ENCODE measurements around the gene TRMU.
"Not testable (repeated sequence)": the region's sequence is repeated elsewhere in the genome, so short reads cannot be mapped to it uniquely, and the experiment has no call there.

Gene TRMU

DNA sequence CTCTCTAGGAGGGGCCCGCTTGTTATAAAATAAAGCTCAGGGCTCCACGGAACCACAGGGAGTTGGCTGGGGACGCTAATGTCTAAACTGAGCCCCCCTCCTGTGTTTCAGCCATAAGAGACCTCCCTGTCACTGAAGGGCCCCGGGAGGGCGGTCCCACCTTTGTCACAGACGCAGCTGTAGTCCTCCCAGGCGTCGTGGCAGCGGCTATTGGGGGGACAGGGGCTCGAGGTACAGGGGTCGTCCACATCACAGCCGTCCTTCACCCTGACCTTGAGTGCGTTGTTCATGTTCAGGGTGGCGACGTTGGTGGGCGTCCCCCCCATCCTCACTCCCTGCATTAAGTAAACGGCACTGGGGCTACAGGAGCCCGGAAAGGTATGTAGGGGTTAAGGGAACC lies 62.0 kb downstream of the TRMU start:
- in situ Hi-C loops (cut with HindIII; ENCODE audit: low sequenced_read_pairs), result no loop called here
- TF ChIP-seq, protein P1, sequence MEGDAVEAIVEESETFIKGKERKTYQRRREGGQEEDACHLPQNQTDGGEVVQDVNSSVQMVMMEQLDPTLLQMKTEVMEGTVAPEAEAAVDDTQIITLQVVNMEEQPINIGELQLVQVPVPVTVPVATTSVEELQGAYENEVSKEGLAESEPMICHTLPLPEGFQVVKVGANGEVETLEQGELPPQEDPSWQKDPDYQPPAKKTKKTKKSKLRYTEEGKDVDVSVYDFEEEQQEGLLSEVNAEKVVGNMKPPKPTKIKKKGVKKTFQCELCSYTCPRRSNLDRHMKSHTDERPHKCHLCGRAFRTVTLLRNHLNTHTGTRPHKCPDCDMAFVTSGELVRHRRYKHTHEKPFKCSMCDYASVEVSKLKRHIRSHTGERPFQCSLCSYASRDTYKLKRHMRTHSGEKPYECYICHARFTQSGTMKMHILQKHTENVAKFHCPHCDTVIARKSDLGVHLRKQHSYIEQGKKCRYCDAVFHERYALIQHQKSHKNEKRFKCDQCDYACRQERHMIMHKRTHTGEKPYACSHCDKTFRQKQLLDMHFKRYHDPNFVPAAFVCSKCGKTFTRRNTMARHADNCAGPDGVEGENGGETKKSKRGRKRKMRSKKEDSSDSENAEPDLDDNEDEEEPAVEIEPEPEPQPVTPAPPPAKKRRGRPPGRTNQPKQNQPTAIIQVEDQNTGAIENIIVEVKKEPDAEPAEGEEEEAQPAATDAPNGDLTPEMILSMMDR (IDR thresholded peaks at IDR 0.05; ENCODE audit: low read depth, low read length), result no peak

DNA sequence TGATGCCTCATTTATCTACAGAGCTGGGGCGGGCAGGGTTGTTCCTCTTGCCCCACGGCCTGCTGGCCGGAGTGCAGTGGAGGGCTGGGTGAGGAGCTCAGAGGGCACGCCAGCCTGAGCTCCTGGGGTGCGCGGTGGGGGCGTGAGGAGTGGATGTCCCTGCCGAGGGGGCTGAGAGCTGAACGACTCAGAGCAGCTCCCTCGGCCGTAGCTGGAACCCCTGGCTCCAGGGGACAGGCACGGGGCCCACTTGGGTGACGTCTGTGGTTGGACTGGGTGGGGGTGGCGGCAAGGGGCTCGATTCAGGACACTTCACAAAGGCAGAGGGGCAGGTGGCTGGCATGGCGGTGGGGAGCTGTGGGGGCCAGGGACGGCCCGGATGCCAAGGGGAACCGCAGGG lies 62.4 kb downstream of the TRMU start:
- in situ Hi-C loops (cut with HindIII; ENCODE audit: low sequenced_read_pairs), result no loop called here
- TF ChIP-seq, protein P1 (IDR thresholded peaks at IDR 0.05; ENCODE audit: low read depth, low read length), result no peak
- no peak overlapping the region for H3K4me3 ChIP-seq (ENCODE audit: low read depth, low read length)
- DNase-seq (ENCODE audit: low read depth, low spot score), result no peak

More for the DNA sequence above, 62.0 kb downstream of the TRMU start:
- no peak overlapping the region for H3K4me3 ChIP-seq (ENCODE audit: low read depth, low read length)
- no peak for DNase-seq (ENCODE audit: low read depth, low spot score)

DNA sequence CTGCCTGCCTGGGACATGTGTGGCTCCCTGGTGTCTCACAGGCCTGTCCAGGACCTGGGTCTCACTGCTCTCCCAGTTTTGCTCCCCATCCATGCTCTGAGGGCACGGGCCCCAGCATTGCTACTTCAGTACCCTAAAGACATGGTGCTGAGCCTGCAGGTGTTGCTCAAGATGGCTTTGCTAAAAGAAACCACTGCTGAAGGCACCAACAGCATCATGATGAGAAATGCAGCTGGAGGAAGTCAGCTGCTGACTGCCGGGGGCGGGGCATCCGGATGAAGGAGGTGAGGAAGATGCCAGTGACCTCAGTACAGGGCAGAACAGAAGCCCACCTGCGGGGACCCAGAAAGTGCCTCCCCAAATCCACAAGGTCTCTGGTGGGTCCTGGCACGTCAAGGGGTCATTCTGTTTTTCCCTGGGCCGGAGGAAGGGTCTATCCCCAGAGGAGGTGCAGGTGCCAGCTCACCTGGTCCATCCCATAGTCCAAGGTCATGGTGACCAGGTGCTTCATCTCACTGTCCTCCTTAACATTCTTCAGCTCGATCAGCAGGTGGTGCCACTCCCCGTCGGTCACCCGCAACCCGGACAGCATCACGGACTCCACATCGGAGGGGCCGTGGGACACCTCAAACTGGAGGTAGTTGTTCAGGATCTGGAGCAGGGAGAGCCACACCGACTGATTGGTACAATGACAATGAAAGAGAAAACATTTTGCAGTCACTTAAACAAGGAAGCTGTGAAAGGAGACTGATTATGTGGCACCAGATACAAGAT lies 63.9 kb downstream of the TRMU start:
- in situ Hi-C loops (cut with HindIII; ENCODE audit: low sequenced_read_pairs), result no loop called here
- DNase-seq (ENCODE audit: low read depth, low spot score), result no peak
- H3K4me3 ChIP-seq (ENCODE audit: low read depth, low read length), result no peak overlapping the region
- TF ChIP-seq, protein P1 (IDR thresholded peaks at IDR 0.05; ENCODE audit: low read depth, low read length), result no peak

DNA sequence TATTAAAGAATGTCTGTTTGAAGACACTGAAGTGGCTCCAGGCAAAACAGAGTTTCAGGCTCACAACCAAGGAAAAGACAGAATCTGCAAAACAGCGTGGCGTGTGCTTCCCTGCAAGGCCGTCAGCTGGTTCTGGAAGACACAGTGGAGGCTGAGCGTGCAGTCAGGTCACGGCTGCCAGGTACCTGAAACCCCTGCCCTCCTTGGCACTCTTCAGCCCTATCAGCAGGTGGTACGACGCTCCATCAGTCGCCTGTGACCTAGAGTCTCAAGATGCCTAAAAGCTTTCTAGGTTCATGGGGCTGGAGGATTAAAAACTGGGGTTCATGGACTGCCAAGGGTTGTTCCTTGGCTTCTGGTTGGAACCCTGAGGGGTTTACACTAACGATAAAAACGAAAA lies 65.9 kb downstream of the TRMU start:
- H3K4me3 ChIP-seq (ENCODE audit: low read depth, low read length), result no peak overlapping the region
- TF ChIP-seq, protein P1 (IDR thresholded peaks at IDR 0.05; ENCODE audit: low read depth, low read length), result no peak
- no peak for DNase-seq (ENCODE audit: low read depth, low spot score)
- in situ Hi-C loops (cut with HindIII; ENCODE audit: low sequenced_read_pairs), result no loop called here

DNA sequence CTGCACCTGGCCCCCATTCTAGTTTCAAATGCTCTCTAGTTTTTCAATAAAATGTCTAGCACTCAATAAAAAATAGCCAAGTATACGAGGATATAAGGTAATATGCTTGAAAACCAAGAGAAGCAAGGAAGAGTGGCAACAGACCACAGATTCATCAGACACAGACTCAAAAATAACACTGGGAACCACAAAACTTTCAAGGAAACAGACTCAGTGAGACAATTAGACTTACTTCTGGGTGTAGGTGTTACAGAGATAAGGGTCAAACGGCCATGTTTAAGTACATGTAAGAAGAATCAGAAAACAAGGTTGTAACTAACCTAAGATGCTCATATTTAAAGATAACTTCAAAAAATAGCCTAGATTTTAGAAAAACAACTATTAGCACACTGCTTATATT lies 67.0 kb downstream of the TRMU start:
- no peak overlapping the region for H3K4me3 ChIP-seq (ENCODE audit: low read depth, low read length)
- no peak for DNase-seq (ENCODE audit: low read depth, low spot score)
- TF ChIP-seq, protein P1 (IDR thresholded peaks at IDR 0.05; ENCODE audit: low read depth, low read length), result no peak
- in situ Hi-C loops (cut with HindIII; ENCODE audit: low sequenced_read_pairs), result no loop called here

DNA sequence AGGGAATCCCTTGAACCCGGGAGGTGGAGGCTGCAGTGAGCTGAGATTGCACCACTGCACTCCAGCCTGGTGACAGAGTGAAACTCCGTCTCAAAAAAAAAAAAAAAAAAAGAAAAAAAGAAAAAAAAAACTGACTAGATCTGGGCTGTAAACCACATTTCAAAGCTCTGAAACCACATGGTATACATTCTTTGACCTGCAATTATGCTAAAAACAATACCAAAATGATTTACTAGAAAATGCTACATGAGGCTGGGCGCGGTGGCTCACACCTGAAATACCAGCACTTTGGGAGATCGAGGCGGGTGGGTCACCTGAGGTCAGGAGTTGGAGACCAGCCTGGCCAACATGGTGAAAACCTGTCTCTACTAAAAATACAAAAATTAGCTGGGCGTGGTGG lies 68.4 kb downstream of the TRMU start:
- H3K4me3 ChIP-seq (ENCODE audit: low read depth, low read length); in situ Hi-C loops (cut with HindIII; ENCODE audit: low sequenced_read_pairs); DNase-seq (ENCODE audit: low read depth, low spot score): not testable (repeated sequence)

DNA sequence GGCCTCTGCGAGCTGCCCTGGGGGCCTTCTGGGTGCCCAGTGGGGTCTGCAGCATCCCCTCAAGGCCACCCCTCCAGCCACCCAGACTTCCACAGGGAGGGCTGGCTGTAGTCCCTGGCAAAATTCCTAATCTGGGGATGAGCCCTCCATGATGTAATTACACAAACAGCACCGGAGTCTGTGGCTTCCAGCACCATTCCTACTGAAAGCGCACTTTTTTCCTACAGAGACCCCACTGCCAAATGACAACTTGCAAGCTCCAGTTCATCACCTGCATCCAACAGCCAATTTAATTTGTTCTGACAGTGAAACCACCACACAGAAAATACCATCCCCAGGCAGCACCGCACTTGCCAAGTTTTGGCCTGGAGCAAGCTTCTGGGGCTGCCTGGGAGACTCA lies 70.4 kb downstream of the TRMU start:
- in situ Hi-C loops (cut with HindIII; ENCODE audit: low sequenced_read_pairs), result no loop called here
- TF ChIP-seq, protein P1 (IDR thresholded peaks at IDR 0.05; ENCODE audit: low read depth, low read length), result no peak
- H3K4me3 ChIP-seq (ENCODE audit: low read depth, low read length), result no peak overlapping the region
- no peak for DNase-seq (ENCODE audit: low read depth, low spot score)

Data from astrocyte of the spinal cord (primary cell).